Measurements from ENCODE around the gene LZTFL1. TPM values are rescaled to one million over a fixed set of nuclear protein-coding genes. Genes with fewer than 3 reads are reported as not detected.
A peak's percentile ranks its signal among the peaks of the same experiment; 100 is the strongest.

LZTFL1 gene
- total RNA-seq, 2 donors from 2014 or later = 3.4 to 5.2 TPM

DNA sequence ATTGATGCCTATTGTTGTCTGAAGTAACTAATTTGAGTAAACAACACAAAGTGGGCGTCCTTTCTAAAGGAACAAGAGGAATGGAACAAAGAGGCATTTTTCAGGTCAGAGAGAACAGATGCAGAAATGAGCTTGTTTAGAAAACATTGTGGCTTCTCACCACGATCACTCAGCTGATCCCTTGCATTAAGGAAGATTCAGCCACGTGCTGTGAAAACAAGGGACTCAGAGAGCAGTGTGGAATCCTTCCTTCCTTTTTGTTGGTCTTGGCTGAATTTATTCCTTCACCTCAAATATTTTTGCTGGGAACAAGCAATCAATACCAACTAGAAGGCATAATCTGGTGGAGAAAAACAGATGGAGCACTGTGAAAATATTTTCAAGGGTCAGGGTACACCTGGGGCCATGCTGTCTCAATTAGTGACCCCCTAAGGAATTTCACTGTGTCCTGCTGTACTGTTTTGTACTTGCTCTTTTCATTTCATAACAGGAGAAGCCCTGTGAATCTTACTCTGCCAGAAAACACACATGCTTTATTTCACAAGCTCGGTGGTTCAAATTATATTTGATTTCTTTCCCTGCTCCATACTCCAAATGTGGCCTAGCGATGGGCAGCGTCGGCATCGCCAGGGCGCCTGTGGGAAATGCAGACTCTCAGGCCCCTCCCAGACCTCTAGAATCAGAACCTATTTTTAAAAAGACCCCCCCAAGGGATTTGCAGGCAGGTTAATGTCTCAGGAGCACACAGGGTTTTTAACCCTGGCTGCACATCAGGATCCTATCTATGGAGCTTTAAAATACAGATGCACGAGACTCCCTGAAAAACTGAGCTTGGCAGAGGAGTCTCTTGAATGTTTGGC is 34.0 kb downstream of the LZTFL1 start:
- ATAC-seq (replicated peaks) = no peak
- Mint-ChIP-seq H3K27ac (no peak overlapping the region), H3K36me3 (ENCODE audit: low read depth) (no peaks in the 10 kb centered on the region), H3K9me3 (no peaks in the 10 kb centered on the region), H3K27me3 (peaks cover 15% of the 10 kb centered on the region), H3K4me1 (no peaks in the 10 kb centered on the region), H3K4me3 (no peak overlapping the region)

DNA sequence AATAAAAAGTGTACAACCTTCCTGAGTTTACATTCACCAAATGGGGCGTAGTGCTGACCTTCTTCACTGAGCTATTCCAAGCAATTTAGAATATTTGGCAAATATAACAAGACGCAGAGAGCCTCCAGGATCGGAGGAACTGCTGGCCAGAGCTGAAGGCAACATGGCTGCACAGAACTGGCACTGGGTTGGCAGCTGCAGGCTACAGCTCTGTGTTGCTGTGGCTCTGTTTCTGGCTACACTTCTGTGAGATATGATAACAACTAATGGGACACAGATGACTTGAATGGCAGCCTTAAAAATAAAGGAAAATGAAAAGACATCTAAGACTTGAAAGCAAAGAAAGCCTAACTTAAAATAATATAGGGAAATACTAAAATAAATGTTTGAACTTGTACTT is 34.8 kb downstream of the LZTFL1 start:
- Mint-ChIP-seq H3K4me1 (no peaks in the 10 kb centered on the region), H3K4me3 (no peak overlapping the region), H3K9me3 (no peaks in the 10 kb centered on the region), H3K36me3 (ENCODE audit: low read depth) (no peaks in the 10 kb centered on the region), H3K27me3 (peaks cover 14% of the 10 kb centered on the region), H3K27ac (no peak overlapping the region)
- no peak for ATAC-seq (replicated peaks)

GRCh38 chr3:45806072-45806471 is 35.8 kb downstream of the LZTFL1 start:
- H3K27ac Mint-ChIP-seq = no peak overlapping the region
- no peaks in the 10 kb centered on the region for H3K4me1 Mint-ChIP-seq
- peaks cover 11% of the 10 kb centered on the region for H3K27me3 Mint-ChIP-seq
- ATAC-seq (replicated peaks) = no peak
- H3K9me3 Mint-ChIP-seq = no peaks in the 10 kb centered on the region
- H3K4me3 Mint-ChIP-seq = no peak overlapping the region
- H3K36me3 Mint-ChIP-seq (ENCODE audit: low read depth) = no peaks in the 10 kb centered on the region

- no peaks in the 10 kb centered on the region for H3K9me3 Mint-ChIP-seq
- no peak for ATAC-seq (replicated peaks)
- H3K4me1 Mint-ChIP-seq = no peaks in the 10 kb centered on the region
- H3K4me3 Mint-ChIP-seq = no peak overlapping the region
- H3K36me3 Mint-ChIP-seq (ENCODE audit: low read depth) = no peaks in the 10 kb centered on the region
- peaks cover 23% of the 10 kb centered on the region for H3K27me3 Mint-ChIP-seq
- H3K27ac Mint-ChIP-seq = no peak overlapping the region
Measured at GRCh38 chr3:45803252-45803935, 38.5 kb downstream of the LZTFL1 start.

DNA sequence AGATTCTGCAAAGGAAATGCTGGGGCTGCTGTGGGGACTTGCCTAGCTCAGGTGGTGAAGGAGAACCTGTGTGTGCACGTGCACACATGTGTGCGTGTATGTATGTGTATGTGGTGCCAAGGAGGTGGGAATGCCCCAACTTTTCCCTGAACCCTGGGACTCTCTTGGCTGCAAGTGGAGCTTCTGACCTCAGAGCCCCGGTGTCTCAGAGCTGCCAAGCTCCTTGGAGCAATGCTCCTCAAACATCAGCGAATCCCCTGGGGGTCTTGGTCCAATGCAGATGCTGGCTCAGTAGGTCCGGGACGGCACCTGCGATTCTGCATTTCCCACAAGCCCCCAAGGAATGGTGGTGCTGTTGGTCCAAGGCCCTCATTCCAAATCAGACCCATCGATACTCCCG is 39.8 kb downstream of the LZTFL1 start:
- no peak overlapping the region for H3K4me3 Mint-ChIP-seq
- H3K4me1 Mint-ChIP-seq = no peaks in the 10 kb centered on the region
- no peaks in the 10 kb centered on the region for H3K36me3 Mint-ChIP-seq (ENCODE audit: low read depth)
- H3K9me3 Mint-ChIP-seq = no peaks in the 10 kb centered on the region
- no peak overlapping the region for H3K27ac Mint-ChIP-seq
- ATAC-seq (replicated peaks) = no peak
- H3K27me3 Mint-ChIP-seq = peaks cover 34% of the 10 kb centered on the region

GRCh38 chr3:45800611-45801010 is 41.3 kb downstream of the LZTFL1 start:
- Mint-ChIP-seq H3K4me3 (no peak overlapping the region), H3K9me3 (no peaks in the 10 kb centered on the region), H3K36me3 (ENCODE audit: low read depth) (no peaks in the 10 kb centered on the region), H3K27ac (no peak overlapping the region), H3K4me1 (peaks cover 4% of the 10 kb centered on the region), H3K27me3 (peaks cover 43% of the 10 kb centered on the region)
- no peak for ATAC-seq (replicated peaks)

- H3K9me3 Mint-ChIP-seq = no peaks in the 10 kb centered on the region
- H3K36me3 Mint-ChIP-seq (ENCODE audit: low read depth) = no peaks in the 10 kb centered on the region
- H3K27me3 Mint-ChIP-seq = peaks cover 48% of the 10 kb centered on the region
- ATAC-seq (replicated peaks) = no peak
- H3K27ac Mint-ChIP-seq = no peak overlapping the region
- peaks cover 8% of the 10 kb centered on the region for H3K4me1 Mint-ChIP-seq
- no peak overlapping the region for H3K4me3 Mint-ChIP-seq
Measured at GRCh38 chr3:45799586-45799985, 42.3 kb downstream of the LZTFL1 start.

GRCh38 chr3:45798034-45798433 is 43.9 kb downstream of the LZTFL1 start:
- Mint-ChIP-seq H3K27ac (no peak overlapping the region), H3K9me3 (no peaks in the 10 kb centered on the region), H3K36me3 (ENCODE audit: low read depth) (no peaks in the 10 kb centered on the region), H3K27me3 (peaks cover 52% of the 10 kb centered on the region), H3K4me3 (no peak overlapping the region), H3K4me1 (peaks cover 8% of the 10 kb centered on the region)
- no peak for ATAC-seq (replicated peaks)

DNA sequence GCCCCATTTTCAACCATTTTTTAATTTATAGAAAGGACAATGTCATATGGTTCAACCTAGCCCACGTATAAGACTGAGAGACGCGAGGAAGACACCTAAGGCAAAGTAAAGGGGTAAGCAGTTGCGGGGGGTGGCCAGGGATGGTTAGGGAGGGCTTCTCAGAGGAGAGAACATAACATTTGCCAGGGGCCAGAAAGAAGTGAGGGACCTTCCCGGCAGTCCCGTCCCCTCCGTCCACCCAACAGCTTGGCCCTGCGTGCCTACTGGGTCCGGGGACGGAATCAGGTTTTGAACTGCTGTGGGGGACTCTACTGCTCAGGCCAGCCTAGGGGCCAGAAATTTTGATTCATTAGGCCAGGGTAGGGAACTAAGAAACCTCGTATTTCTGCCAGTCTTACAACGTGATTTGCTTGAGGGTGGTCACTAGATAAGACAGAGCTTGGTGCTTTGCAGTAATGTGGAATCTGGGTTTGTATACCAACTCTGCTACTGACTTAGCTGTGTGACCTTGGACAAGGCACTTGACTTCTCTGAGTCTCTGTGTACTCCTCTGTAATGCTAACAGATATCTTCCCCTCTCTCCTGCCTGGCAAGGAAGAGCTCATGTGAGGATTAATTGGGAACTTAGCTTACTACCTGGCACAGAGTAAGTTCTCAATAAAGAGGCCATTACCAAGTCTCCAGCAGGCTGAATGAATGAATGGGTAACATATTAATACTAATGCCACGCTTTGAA is 44.8 kb downstream of the LZTFL1 start:
- ATAC-seq (replicated peaks) = no peak

DNA sequence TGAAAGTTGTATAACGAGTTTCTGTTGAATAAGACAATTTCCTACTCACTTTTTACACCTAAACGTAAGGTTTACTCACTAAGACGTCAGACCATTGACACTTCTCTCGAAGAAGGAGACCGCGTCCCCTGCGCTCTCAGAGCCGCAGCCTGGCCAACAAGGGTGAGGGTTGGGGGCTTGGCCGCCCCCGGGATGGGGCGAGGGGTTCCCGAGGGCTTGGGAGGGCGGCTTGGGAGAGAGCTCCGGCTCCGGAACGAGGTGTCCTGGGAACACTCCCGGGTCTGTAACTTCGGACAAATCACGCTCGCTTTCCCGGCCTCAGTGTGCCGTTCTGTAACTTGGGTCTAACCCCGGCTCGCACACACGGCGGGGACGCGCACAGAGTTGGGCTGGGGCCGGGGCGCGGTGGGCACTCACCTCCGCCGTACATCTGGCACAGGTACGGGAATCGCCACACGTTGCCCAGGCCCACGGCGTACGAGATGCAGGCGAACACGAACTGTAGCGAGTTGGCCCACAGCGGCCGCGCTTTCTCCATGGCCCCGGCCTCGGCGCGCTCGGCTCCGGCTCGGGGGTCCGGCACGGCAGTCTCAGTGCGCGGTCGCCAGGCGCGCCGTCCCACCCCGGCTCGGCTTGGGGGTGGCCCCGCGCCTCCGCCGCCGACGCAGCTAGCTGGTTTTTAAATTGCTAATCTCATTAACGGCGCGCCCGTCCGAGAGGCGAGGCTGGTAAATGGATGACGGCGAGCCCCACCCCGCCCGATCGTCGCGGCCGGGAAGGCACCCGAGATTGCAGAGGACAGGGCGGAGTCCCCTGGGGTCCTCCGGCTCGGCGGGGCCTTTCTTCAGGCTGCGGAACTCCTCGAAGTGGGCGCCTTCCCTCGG is 45.8 kb downstream of the LZTFL1 start, which contains the start of gene SLC6A20:
Gene SLC6A20 (minus strand): TSS at position 655 of the 884 bp plus-strand sequence. CDS start 117 bp downstream, at position 538.
- no peaks in the 10 kb centered on the region for H3K9me3 Mint-ChIP-seq
- peaks cover 52% of the 10 kb centered on the region for H3K27me3 Mint-ChIP-seq

More for the DNA sequence above, 44.8 kb downstream of the LZTFL1 start:
- H3K4me3 Mint-ChIP-seq = peak overlapping the region; percentile 62
- no peaks in the 10 kb centered on the region for H3K36me3 Mint-ChIP-seq (ENCODE audit: low read depth)
- peaks cover 8% of the 10 kb centered on the region for H3K4me1 Mint-ChIP-seq
- H3K27me3 Mint-ChIP-seq = peaks cover 52% of the 10 kb centered on the region
- no peaks in the 10 kb centered on the region for H3K9me3 Mint-ChIP-seq
- no peak overlapping the region for H3K27ac Mint-ChIP-seq

DNA sequence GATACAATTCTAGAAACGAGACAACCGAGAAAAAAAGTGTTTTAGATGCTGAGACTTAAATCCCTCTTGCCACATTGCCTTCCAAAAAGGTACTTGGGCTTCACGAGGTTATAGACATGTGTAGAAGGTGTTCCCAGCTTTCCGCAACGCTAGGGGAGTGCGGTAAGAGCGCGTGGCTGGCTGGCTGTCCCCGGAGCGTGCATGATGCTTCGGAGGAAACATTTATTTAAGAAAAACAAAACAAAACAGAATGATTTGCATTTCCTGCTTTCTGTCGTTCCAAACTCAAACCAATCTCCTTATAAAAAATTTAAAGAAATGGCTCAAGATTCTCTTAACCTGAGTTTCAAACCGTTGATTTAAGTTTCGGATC is 46.4 kb downstream of the LZTFL1 start:
- peak overlapping the region; percentile 62 for H3K4me3 Mint-ChIP-seq
- H3K27me3 Mint-ChIP-seq = peaks cover 56% of the 10 kb centered on the region
- H3K9me3 Mint-ChIP-seq = no peaks in the 10 kb centered on the region
- H3K36me3 Mint-ChIP-seq (ENCODE audit: low read depth) = no peaks in the 10 kb centered on the region
- no peak for ATAC-seq (replicated peaks)
- H3K27ac Mint-ChIP-seq = no peak overlapping the region
- peaks cover 8% of the 10 kb centered on the region for H3K4me1 Mint-ChIP-seq

More for the DNA sequence above, 45.8 kb downstream of the LZTFL1 start, which contains the start of gene SLC6A20:
- Mint-ChIP-seq H3K4me1 (peaks cover 8% of the 10 kb centered on the region), H3K27ac (no peak within 1 kb of the TSS), H3K4me3 (peak within 1 kb of the TSS; percentile 62), H3K36me3 (ENCODE audit: low read depth) (no peaks in the 10 kb centered on the region)
- peak; percentile 64 for ATAC-seq (replicated peaks)

DNA sequence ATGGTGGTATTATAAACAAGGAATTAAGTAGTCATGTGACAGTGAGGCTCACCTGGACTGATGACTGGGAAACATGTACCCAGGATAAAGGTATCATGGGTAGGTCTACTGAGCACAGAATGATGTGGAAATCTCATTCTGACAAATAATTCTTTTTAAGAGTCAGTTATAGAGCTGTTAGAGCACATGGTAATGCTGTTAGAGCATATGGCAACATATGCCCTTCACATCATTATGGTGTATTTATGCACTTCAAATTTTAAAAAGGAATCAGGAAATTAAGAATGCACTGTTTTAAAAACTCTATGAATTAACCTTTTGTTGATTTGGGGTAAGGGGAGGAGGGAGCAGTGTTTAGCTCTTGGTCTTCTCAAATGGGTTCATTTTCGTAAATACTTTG is 47.3 kb downstream of the LZTFL1 start:
- H3K27me3 Mint-ChIP-seq = peaks cover 54% of the 10 kb centered on the region

DNA sequence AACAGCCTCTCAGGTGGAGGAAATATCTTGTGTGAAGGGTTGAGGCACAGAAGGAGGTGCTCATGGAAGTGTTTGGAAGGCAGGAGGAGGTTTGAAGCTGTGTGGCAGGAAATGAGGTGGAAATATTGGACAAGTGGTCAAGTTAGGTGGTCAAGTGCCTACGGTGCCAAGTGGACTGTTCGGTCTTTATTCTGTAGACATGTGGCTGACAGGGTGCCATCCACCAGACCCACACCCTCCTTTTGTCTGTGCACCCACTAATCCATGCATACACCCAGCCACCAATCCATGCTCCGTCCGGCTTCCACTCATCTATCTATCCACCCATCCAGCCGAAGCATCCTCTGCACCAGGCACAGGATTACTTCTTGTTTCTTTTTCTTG is 47.8 kb downstream of the LZTFL1 start:
- no peaks in the 10 kb centered on the region for H3K36me3 Mint-ChIP-seq (ENCODE audit: low read depth)
- peaks cover 8% of the 10 kb centered on the region for H3K4me1 Mint-ChIP-seq
- peaks cover 4% of the 10 kb centered on the region for H3K9me3 Mint-ChIP-seq
- no peak overlapping the region for H3K4me3 Mint-ChIP-seq
- peaks cover 50% of the 10 kb centered on the region for H3K27me3 Mint-ChIP-seq
- no peak for ATAC-seq (replicated peaks)
- no peak overlapping the region for H3K27ac Mint-ChIP-seq

More for the DNA sequence above, 47.3 kb downstream of the LZTFL1 start:
- H3K9me3 Mint-ChIP-seq = peaks cover 4% of the 10 kb centered on the region
- no peak overlapping the region for H3K27ac Mint-ChIP-seq
- peaks cover 8% of the 10 kb centered on the region for H3K4me1 Mint-ChIP-seq
- no peak overlapping the region for H3K4me3 Mint-ChIP-seq
- no peaks in the 10 kb centered on the region for H3K36me3 Mint-ChIP-seq (ENCODE audit: low read depth)
- no peak for ATAC-seq (replicated peaks)
